ENCODE data around the gene EPB41L5. TPM values are rescaled to one million over a fixed set of nuclear protein-coding genes. Genes with fewer than 3 reads are reported as not detected.

EPB41L5 gene
- total and polyA plus RNA-seq, 9 of the 15 experiments (the other 6 are each of a cell fraction or from before 2014, with no cell fraction given): 2.3 to 14.1 (median 8.2) TPM

DNA sequence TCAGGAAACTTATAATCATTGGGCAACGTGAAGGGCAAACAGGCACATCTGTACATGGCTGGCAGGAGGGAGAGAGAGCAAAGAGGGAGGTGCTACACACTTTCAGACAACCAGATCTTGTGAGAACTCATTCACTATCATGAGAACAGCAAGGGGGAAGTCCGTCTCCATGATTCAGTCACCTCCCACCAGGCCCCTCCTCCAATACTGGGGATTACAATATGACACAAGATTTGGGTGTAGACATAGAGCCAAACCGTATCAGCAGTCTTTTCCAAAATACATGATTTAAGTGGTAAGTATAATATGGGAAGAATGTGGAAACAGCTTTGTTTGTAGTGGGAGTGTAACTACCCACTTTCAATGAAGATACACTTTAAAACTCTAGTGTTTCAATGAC is 65.0 kb downstream of the EPB41L5 start:
- Histone ChIP-seq H3K79me2 (ENCODE audit: control insufficient read depth, insufficient read depth, low read length) (no peaks in the 10 kb centered on the region), H4K20me1 (replicated peaks; ENCODE audit: control insufficient read depth, insufficient read depth, low read length) (no peaks in the 10 kb centered on the region), H3K27ac (ENCODE audit: extremely low read depth, low read depth, low read length) (no peak overlapping the region), H3K9me3 (replicated peaks; ENCODE audit: control insufficient read depth, insufficient read depth, low read depth, low read length) (no peaks in the 10 kb centered on the region), H3K4me1 (replicated peaks in 1 of 2; ENCODE audit: control insufficient read depth in 2 of 2, insufficient read depth in 2 of 2, low read length in 2 of 2) (no peaks in the 10 kb centered on the region), H3K4me3 (no peak overlapping the region), H3K9ac (ENCODE audit: insufficient read depth in 1 of 2, low read depth in 2 of 2, low read length in 2 of 2) (no peak overlapping the region), H3K27me3 (ENCODE audit: control insufficient read depth in 2 of 2, insufficient read depth in 2 of 2, low read length in 2 of 2) (no peaks in the 10 kb centered on the region), H3K4me2 (ENCODE audit: insufficient read depth, low read length) (no peak overlapping the region), H3K9me1 (ENCODE audit: control insufficient read depth, insufficient read depth, low read length) (no peaks in the 10 kb centered on the region), H2AFZ (ENCODE audit: low read depth, low read length) (no peak overlapping the region), H3K36me3 (ENCODE audit: control insufficient read depth, insufficient read depth, low read length) (no peaks in the 10 kb centered on the region)
- no peak for ATAC-seq
- no peak for FAIRE-seq
- ChIA-PET CTCF (ENCODE audit: low intra/inter-chr PET ratio) (no interaction called here), POLR2A (no interaction called here)
- in situ Hi-C loops (cut with MboI) (no loop called here), intact Hi-C loops (cut with micrococcal nuclease) (no loop called here)
- no peak for DNase-seq (ENCODE audit: extremely low read depth in 1 of 4, low spot score in 3 of 4)
- BruUV-seq (replicated peaks): no TSS peak
- WGBS (ENCODE audit: insufficient coverage, low coverage, missing lambda C conversion rate): 36% methylated on average over 3 of the region's 3 CpGs
- TF ChIP-seq RBM25 (IDR thresholded peaks at IDR 0.05; ENCODE audit: low read depth, low read length, severe bottlenecking): no peak
- no peak for TF ChIP-seq SRSF9 (IDR thresholded peaks at IDR 0.05; ENCODE audit: borderline replicate concordance, low read depth, low read length)
- TF ChIP-seq PTRF (tag; IDR thresholded peaks at IDR 0.05): no peak
- TF ChIP-seq, protein P1, sequence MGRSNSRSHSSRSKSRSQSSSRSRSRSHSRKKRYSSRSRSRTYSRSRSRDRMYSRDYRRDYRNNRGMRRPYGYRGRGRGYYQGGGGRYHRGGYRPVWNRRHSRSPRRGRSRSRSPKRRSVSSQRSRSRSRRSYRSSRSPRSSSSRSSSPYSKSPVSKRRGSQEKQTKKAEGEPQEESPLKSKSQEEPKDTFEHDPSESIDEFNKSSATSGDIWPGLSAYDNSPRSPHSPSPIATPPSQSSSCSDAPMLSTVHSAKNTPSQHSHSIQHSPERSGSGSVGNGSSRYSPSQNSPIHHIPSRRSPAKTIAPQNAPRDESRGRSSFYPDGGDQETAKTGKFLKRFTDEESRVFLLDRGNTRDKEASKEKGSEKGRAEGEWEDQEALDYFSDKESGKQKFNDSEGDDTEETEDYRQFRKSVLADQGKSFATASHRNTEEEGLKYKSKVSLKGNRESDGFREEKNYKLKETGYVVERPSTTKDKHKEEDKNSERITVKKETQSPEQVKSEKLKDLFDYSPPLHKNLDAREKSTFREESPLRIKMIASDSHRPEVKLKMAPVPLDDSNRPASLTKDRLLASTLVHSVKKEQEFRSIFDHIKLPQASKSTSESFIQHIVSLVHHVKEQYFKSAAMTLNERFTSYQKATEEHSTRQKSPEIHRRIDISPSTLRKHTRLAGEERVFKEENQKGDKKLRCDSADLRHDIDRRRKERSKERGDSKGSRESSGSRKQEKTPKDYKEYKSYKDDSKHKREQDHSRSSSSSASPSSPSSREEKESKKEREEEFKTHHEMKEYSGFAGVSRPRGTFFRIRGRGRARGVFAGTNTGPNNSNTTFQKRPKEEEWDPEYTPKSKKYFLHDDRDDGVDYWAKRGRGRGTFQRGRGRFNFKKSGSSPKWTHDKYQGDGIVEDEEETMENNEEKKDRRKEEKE (IDR thresholded peaks at IDR 0.05; ENCODE audit: borderline replicate concordance in 1 of 2, control insufficient read depth in 1 of 2, low read depth in 2 of 2, low read length in 1 of 2): no peak
- no peak for TF ChIP-seq RB1 (IDR thresholded peaks at IDR 0.05; ENCODE audit: low read depth)
- TF ChIP-seq RNF2 (IDR thresholded peaks at IDR 0.05): no peak
- TF ChIP-seq U2AF2 (optimal IDR thresholded peaks at IDR 0.05; ENCODE audit: low read depth, low read length): no peak
- TF ChIP-seq CTBP1 (IDR thresholded peaks at IDR 0.05; ENCODE audit: borderline replicate concordance): no peak
- TF ChIP-seq FOXP1 (CRISPR knock-in tag; IDR thresholded peaks at IDR 0.05): no peak
- no peak for TF ChIP-seq ZNF316 (IDR thresholded peaks at IDR 0.05)
- no peak for TF ChIP-seq STAT6 (CRISPR knock-in tag; IDR thresholded peaks at IDR 0.05)
- no peak for TF ChIP-seq RBM17 (IDR thresholded peaks at IDR 0.05; ENCODE audit: borderline replicate concordance, low read depth, low read length)
- no peak for TF ChIP-seq ZNF197 (CRISPR knock-in tag; IDR thresholded peaks at IDR 0.05; ENCODE audit: low read depth)
